Upper lobe of right lung (tissue), 1 donor: ENCODE data around the gene PADI1. TPM values are rescaled to one million over a fixed set of nuclear protein-coding genes. Genes with fewer than 3 reads are reported as not detected.
A peak's percentile ranks its signal among the peaks of the same experiment; 100 is the strongest.

Experiments
- ATAC-seq: fragments of 200-7000 bp; cut with Tn5 transposase; one replicate; pipeline ENCODE4 v1.9.1; 2020; ENCODE audit warnings: mild to moderate bottlenecking, moderate library complexity
- DNase-seq: peaks from one replicate; pipeline ENCODE4 v3.0.0-alpha.2; 2020
- H3K27ac ChIP-seq: fragments of 200-600 bp; one replicate; pipeline ENCODE4 v1.8.0; 2022
- H3K27me3 ChIP-seq: fragments of 200-600 bp; one replicate; pipeline ENCODE4 v1.8.0; 2022; ENCODE audit warnings: mild to moderate bottlenecking
- H3K36me3 ChIP-seq: fragments of 200-600 bp; one replicate; pipeline ENCODE4 v1.8.0; 2022
- H3K4me1 ChIP-seq: fragments of 200-600 bp; one replicate; pipeline ENCODE4 v1.8.0; 2022
- H3K4me3 ChIP-seq: fragments of 200-600 bp; one replicate; pipeline ENCODE4 v1.8.0; 2022; ENCODE audit warnings: mild to moderate bottlenecking
- H3K9me3 ChIP-seq: fragments of 200-600 bp; one replicate; pipeline ENCODE4 v1.8.0; 2022
- intact Hi-C: fragments of 100-400 bp; cut with DNase I; formaldehyde crosslinking; loops from one replicate; pipeline ENCODE4 v1.11.0; 2022
- long read RNA-seq: library from polyadenylated mRNA; unstranded; transcript quantifications from one replicate; pipeline ENCODE4 v2.0.0, GENCODE V29; 2021
- total RNA-seq: library from RNA; stranded (reverse); fragmentation: NEBNext Ultra II Directional; extraction: Animal tissue kit (Norgen Biotek cat#: 25700); gene quantifications from one replicate; pipeline ENCODE4 v1.2.1, GENCODE V29; 2021
- TF ChIP-seq, protein P1 (sequence below): fragments of 200-600 bp; IDR thresholded peaks from one replicate; pipeline ENCODE4 v1.8.0; 2022; ENCODE audit warnings: antibody characterized with exemption
- donor health status: DM: no; HTN: yes; CAD: no; lungs with severe emphysema.

PADI1 gene, protein sequence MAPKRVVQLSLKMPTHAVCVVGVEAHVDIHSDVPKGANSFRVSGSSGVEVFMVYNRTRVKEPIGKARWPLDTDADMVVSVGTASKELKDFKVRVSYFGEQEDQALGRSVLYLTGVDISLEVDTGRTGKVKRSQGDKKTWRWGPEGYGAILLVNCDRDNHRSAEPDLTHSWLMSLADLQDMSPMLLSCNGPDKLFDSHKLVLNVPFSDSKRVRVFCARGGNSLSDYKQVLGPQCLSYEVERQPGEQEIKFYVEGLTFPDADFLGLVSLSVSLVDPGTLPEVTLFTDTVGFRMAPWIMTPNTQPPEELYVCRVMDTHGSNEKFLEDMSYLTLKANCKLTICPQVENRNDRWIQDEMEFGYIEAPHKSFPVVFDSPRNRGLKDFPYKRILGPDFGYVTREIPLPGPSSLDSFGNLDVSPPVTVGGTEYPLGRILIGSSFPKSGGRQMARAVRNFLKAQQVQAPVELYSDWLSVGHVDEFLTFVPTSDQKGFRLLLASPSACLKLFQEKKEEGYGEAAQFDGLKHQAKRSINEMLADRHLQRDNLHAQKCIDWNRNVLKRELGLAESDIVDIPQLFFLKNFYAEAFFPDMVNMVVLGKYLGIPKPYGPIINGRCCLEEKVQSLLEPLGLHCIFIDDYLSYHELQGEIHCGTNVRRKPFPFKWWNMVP
- total RNA-seq, result not detected
- long read RNA-seq, result 0 reads

- Histone ChIP-seq H3K4me3 (no peak within 1 kb of the TSS), H3K9me3 (no peaks in the 10 kb centered on the region), H3K4me1 (peaks cover 6% of the 10 kb centered on the region), H3K36me3 (no peaks in the 10 kb centered on the region), H3K27ac (no peak within 1 kb of the TSS), H3K27me3 (no peaks in the 10 kb centered on the region)
- intact Hi-C loops, result no loop called here
- TF ChIP-seq, protein P1, sequence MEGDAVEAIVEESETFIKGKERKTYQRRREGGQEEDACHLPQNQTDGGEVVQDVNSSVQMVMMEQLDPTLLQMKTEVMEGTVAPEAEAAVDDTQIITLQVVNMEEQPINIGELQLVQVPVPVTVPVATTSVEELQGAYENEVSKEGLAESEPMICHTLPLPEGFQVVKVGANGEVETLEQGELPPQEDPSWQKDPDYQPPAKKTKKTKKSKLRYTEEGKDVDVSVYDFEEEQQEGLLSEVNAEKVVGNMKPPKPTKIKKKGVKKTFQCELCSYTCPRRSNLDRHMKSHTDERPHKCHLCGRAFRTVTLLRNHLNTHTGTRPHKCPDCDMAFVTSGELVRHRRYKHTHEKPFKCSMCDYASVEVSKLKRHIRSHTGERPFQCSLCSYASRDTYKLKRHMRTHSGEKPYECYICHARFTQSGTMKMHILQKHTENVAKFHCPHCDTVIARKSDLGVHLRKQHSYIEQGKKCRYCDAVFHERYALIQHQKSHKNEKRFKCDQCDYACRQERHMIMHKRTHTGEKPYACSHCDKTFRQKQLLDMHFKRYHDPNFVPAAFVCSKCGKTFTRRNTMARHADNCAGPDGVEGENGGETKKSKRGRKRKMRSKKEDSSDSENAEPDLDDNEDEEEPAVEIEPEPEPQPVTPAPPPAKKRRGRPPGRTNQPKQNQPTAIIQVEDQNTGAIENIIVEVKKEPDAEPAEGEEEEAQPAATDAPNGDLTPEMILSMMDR, result no peak
- DNase-seq, result no peak
- no peak for ATAC-seq
Observed at GRCh38 chr1:17204546-17205440, at the start of gene PADI1. TSS of gene PADI1 (plus strand) at chr1:17205128. CDS start at chr1:17205218, 90 bp downstream.

DNA sequence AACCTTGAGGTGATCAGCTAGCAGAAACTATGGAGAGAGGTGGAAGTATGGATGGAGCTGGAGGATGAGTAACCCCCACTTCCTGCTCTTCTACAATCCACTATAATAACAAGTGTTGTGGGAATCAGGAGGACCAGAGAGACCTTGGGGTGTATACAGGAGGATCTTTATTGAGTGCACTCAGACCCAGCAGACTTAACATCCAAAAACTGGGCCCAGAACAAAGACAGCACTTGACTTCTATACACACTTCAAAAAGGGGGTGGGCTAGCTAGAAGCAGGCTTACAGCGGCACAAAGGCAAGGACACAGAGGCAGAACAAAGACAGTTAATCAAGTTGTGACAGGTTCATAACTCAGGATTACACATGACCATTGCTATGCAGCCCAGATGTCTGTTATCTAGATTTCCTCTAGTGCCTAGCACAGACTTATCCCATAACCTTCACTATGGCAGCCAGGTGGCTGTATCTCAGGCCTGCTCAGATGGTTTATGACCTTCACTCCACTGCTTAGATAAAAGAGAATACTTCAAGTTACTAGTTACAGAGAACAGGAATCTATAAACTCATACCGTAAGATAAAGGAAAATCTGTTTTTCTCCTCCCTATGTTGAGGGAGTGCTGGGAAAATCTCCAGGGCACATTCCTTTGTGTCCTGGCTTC, 49.5 kb upstream of the PADI1 start:
- intact Hi-C loops, result no loop called here
- no peak overlapping the region for H3K27ac ChIP-seq
- H3K4me3 ChIP-seq, result no peak overlapping the region
- no peak for ATAC-seq
- H3K27me3 ChIP-seq, result peaks cover 6% of the 10 kb centered on the region
- H3K9me3 ChIP-seq, result peaks cover 17% of the 10 kb centered on the region
- TF ChIP-seq, protein P1, result no peak
- H3K36me3 ChIP-seq, result no peaks in the 10 kb centered on the region
- no peaks in the 10 kb centered on the region for H3K4me1 ChIP-seq
- DNase-seq, result no peak

GRCh38 chr1:17156108-17156507, 48.8 kb upstream of the PADI1 start:
- no peaks in the 10 kb centered on the region for H3K36me3 ChIP-seq
- TF ChIP-seq, protein P1, result no peak

GRCh38 chr1:17158961-17159360, 46.0 kb upstream of the PADI1 start:
- ATAC-seq (no peak), DNase-seq (no peak)
- Histone ChIP-seq H3K4me1 (no peaks in the 10 kb centered on the region), H3K27me3 (no peaks in the 10 kb centered on the region), H3K36me3 (no peaks in the 10 kb centered on the region), H3K9me3 (peaks cover 17% of the 10 kb centered on the region), H3K27ac (no peak overlapping the region), H3K4me3 (no peak overlapping the region)
- intact Hi-C loops, result no loop called here
- TF ChIP-seq, protein P1, result no peak

More at GRCh38 chr1:17156108-17156507, 48.8 kb upstream of the PADI1 start:
- ATAC-seq, result no peak
- Histone ChIP-seq H3K4me3 (no peak overlapping the region), H3K4me1 (no peaks in the 10 kb centered on the region), H3K27ac (no peak overlapping the region), H3K9me3 (peaks cover 17% of the 10 kb centered on the region), H3K27me3 (peaks cover under 1% of the 10 kb centered on the region)
- intact Hi-C loops, result no loop called here
- DNase-seq, result no peak

- H3K27ac ChIP-seq, result no peak overlapping the region
Observed at GRCh38 chr1:17161137-17161740, 43.7 kb upstream of the PADI1 start.

More at GRCh38 chr1:17161137-17161740, 43.7 kb upstream of the PADI1 start:
- intact Hi-C loops, result no loop called here
- no peak for DNase-seq
- Histone ChIP-seq H3K36me3 (no peaks in the 10 kb centered on the region), H3K9me3 (peaks cover 2% of the 10 kb centered on the region), H3K4me1 (no peaks in the 10 kb centered on the region), H3K4me3 (no peak overlapping the region), H3K27me3 (no peaks in the 10 kb centered on the region)
- TF ChIP-seq, protein P1, result no peak
- ATAC-seq, result peak; percentile 48
